Germinal center (tissue), 1 donor: ENCODE measurements around the gene VCX3B.
"Not testable (repeated sequence)": the region's sequence is repeated elsewhere in the genome, so short reads cannot be mapped to it uniquely, and the experiment has no call there.

Experiments used
- DNase-seq: peaks from one replicate; pipeline ENCODE4 v3.0.0; 2012; ENCODE audit warnings: mixed read lengths, low spot score

The VCX3B gene

GRCh38 chrX:8464530-8464929 is at the start of gene VCX3B:
TSS of gene VCX3B (plus strand) at chrX:8464830. CDS start at chrX:8465451, 621 bp downstream.
- not testable (repeated sequence) for DNase-seq

GRCh38 chrX:8418301-8418700 is 46.3 kb upstream of the VCX3B start:
- DNase-seq, result no peak

GRCh38 chrX:8424912-8425311 is 39.7 kb upstream of the VCX3B start:
- no peak for DNase-seq

GRCh38 chrX:8429692-8430249 is 34.9 kb upstream of the VCX3B start:
- DNase-seq, result no peak

- DNase-seq, result no peak
Measured at GRCh38 chrX:8430444-8430843, 34.2 kb upstream of the VCX3B start.

- DNase-seq, result no peak
Measured at GRCh38 chrX:8432396-8432795, 32.2 kb upstream of the VCX3B start.

- DNase-seq, result no peak
Measured at GRCh38 chrX:8433109-8434062, 31.2 kb upstream of the VCX3B start.

GRCh38 chrX:8447368-8447767 is 17.3 kb upstream of the VCX3B start:
- no peak for DNase-seq

GRCh38 chrX:8452343-8452742 is 12.3 kb upstream of the VCX3B start:
- DNase-seq, result not testable (repeated sequence)

- no peak for DNase-seq
Measured at GRCh38 chrX:8453611-8454010, 11.0 kb upstream of the VCX3B start.

GRCh38 chrX:8455557-8455956 is 9.1 kb upstream of the VCX3B start:
- DNase-seq, result no peak

- no peak for DNase-seq
Measured at GRCh38 chrX:8462488-8462887, 2.1 kb upstream of the VCX3B start.

GRCh38 chrX:8484360-8484949 is 19.8 kb downstream of the VCX3B start:
- DNase-seq, result no peak

GRCh38 chrX:8495036-8495435 is 30.4 kb downstream of the VCX3B start:
- DNase-seq, result not testable (repeated sequence)

- DNase-seq, result no peak
Measured at GRCh38 chrX:8500203-8500602, 35.6 kb downstream of the VCX3B start.

- DNase-seq, result not testable (repeated sequence)
Measured at GRCh38 chrX:8502101-8502500, 37.5 kb downstream of the VCX3B start.

GRCh38 chrX:8504451-8504850 is 39.8 kb downstream of the VCX3B start:
- no peak for DNase-seq
